ENCODE results near the gene ICE2.

GRCh38 chr15:60384053-60384452 is 94.9 kb downstream of the ICE2 start:
- TF ChIP-seq CTCF (IDR thresholded peaks at IDR 0.05) (no peak), REST (IDR thresholded peaks at IDR 0.05; ENCODE audit: low read depth, low read length) (no peak), TCF12 (IDR thresholded peaks at IDR 0.05) (no peak), SIN3A (IDR thresholded peaks at IDR 0.05; ENCODE audit: borderline replicate concordance, low read depth, low read length) (no peak), RFX5 (IDR thresholded peaks at IDR 0.05; ENCODE audit: low read length) (no peak), RCOR1 (IDR thresholded peaks at IDR 0.05; ENCODE audit: low read length) (no peak), IRF3 (IDR thresholded peaks at IDR 0.05; ENCODE audit: low read depth, low read length) (no peak), POLR2AphosphoS5 (IDR thresholded peaks at IDR 0.05; ENCODE audit: low read depth, low read length) (no peak), FOSL2 (IDR thresholded peaks at IDR 0.05; ENCODE audit: borderline replicate concordance, low read depth) (no peak), NRF1 (IDR thresholded peaks at IDR 0.05; ENCODE audit: low read depth, low read length) (no peak), EP300 (IDR thresholded peaks at IDR 0.05; ENCODE audit: borderline replicate concordance in 1 of 2, low read depth in 1 of 2, low read length in 1 of 2) (no peak), ZBTB33 (IDR thresholded peaks at IDR 0.05; ENCODE audit: borderline replicate concordance, low read depth) (no peak)
